K562 (cell line): ENCODE results near the gene MARK3. TPM values are rescaled to one million over a fixed set of nuclear protein-coding genes. Genes with fewer than 3 reads are reported as not detected.

Experiments used
- ATAC-seq: fragments of 200-7000 bp; cut with Tn5 transposase; 3 replicates; pipeline ENCODE4 v1.9.1; 2020; ENCODE audit warnings: moderate library complexity
- BruUV-seq: library from RNA; stranded (reverse); fragments of 400-500 nt; replicated peaks from 2 replicates; lab custom pipeline; 2021; lab: Mats Ljungman, UMichigan
- CTCF ChIA-PET: fragments of 300-600 bp; formaldehyde crosslinking; extraction: SDS; loops from one replicate; lab custom pipeline; 2021; ENCODE audit warnings: low intra/inter-chr PET ratio; lab: Yijun Ruan, JAX
- POLR2A ChIA-PET: fragments of 300-600, 350-650 bp; sonication (Branson Sonifier 250); formaldehyde crosslinking; extraction: SDS; loops from one replicate; lab custom pipeline; 2021; ENCODE audit warnings: antibody characterized with exemption, inconsistent platforms; lab: Yijun Ruan, JAX
- DNase-seq, 4 experiments: peaks; one replicate each; pipeline versions ENCODE4 v3.0.0 to v3.0.0-alpha.2; 2011 to 2018; ENCODE audit warnings: low spot score in 3 of 4, mixed read lengths in 3 of 4; ENCODE audit errors: extremely low read depth in 1 of 4
- FAIRE-seq: peaks from 2 replicates; lab custom pipeline; 2011; peaks lifted over from hg19 to GRCh38; lab: Jason Lieb, UNC
- H2AFZ ChIP-seq: 2 replicates; pipeline ENCODE4 v1.6.0; 2011; ENCODE audit warnings: low read depth, low read length, control low read depth, inconsistent platforms
- H3K27ac ChIP-seq: fragments of 200-600 bp; 3 replicates; pipeline ENCODE4 v1.8.0; 2011; ENCODE audit warnings: low read depth, mild to moderate bottlenecking, control low read depth, inconsistent platforms, low read length, moderate library complexity, mixed read lengths; ENCODE audit errors: extremely low read depth
- H3K27me3 ChIP-seq, 2 experiments: fragments of 300-600 bp in 1 of 2; 2 replicates in 1 of 2; 3 replicates in 1 of 2; pipeline versions ENCODE4 v1.6.0 to v1.8.0; 2011; ENCODE audit warnings: inconsistent platforms in 2 of 2, low read length in 2 of 2, mild to moderate bottlenecking in 1 of 2, mixed read lengths in 1 of 2, moderate library complexity in 1 of 2; ENCODE audit not compliant: control insufficient read depth in 2 of 2, insufficient read depth in 2 of 2
- H3K36me3 ChIP-seq: fragments of 300-600 bp; 3 replicates; pipeline ENCODE4 v1.8.0; 2011; ENCODE audit warnings: mild to moderate bottlenecking, low read length, inconsistent platforms; ENCODE audit not compliant: control insufficient read depth, insufficient read depth
- H3K4me1 ChIP-seq, 2 experiments: fragments of 200-600 bp in 1 of 2; replicated peaks in 1 of 2; 2 replicates in 1 of 2; 3 replicates in 1 of 2; pipeline versions ENCODE4 v1.5.1 to v1.8.0; 2011; ENCODE audit warnings: inconsistent platforms in 2 of 2, low read length in 2 of 2, mild to moderate bottlenecking in 1 of 2, mixed read lengths in 1 of 2, moderate library complexity in 1 of 2; ENCODE audit not compliant: control insufficient read depth in 2 of 2, insufficient read depth in 2 of 2
- H3K4me2 ChIP-seq: 2 replicates; pipeline ENCODE4 v1.6.1; 2011; ENCODE audit warnings: low read length, control low read depth, inconsistent platforms, mixed read lengths; ENCODE audit not compliant: insufficient read depth
- H3K4me3 ChIP-seq: fragments of 200-600 bp; sonication (generic), shearing (Covaris generic); 2 replicates; pipeline ENCODE4 v1.5.1; 2016; ENCODE audit warnings: control low read depth, inconsistent platforms
- H3K79me2 ChIP-seq: fragments of 200-600 bp; 3 replicates; pipeline ENCODE4 v1.8.0; 2011; ENCODE audit warnings: low read length, inconsistent platforms; ENCODE audit not compliant: control insufficient read depth, insufficient read depth
- H3K9ac ChIP-seq, 2 experiments: 2 replicates each; pipeline versions ENCODE4 v1.6.0 to v1.6.1; 2011; ENCODE audit warnings: low read depth in 2 of 2, low read length in 2 of 2, control low read depth in 1 of 2, inconsistent platforms in 1 of 2, mild to moderate bottlenecking in 1 of 2, mixed read lengths in 1 of 2; ENCODE audit not compliant: insufficient read depth in 1 of 2
- H3K9me1 ChIP-seq: one replicate; pipeline ENCODE4 v1.6.0; 2011; ENCODE audit warnings: inconsistent platforms, mild to moderate bottlenecking, low read length, moderate library complexity; ENCODE audit not compliant: control insufficient read depth, insufficient read depth
- H3K9me3 ChIP-seq: replicated peaks from 2 replicates; pipeline ENCODE4 v1.5.1; 2011; ENCODE audit warnings: low read depth, low read length, inconsistent platforms; ENCODE audit not compliant: control insufficient read depth, insufficient read depth
- H4K20me1 ChIP-seq: replicated peaks from 2 replicates; pipeline ENCODE4 v1.6.1; 2011; ENCODE audit warnings: low read length, inconsistent platforms, mixed read lengths; ENCODE audit not compliant: control insufficient read depth, insufficient read depth
- ASH1L ChIP-seq: fragments of 450-650 bp; IDR thresholded peaks from 2 replicates; pipeline ENCODE4 v1.6.1; 2018; ENCODE audit warnings: borderline replicate concordance, mild to moderate bottlenecking, low read depth; ENCODE audit not compliant: partially characterized antibody
- C11orf30 ChIP-seq: fragments of 450-650 bp; IDR thresholded peaks from 2 replicates; pipeline ENCODE4 v1.6.1; 2016; ENCODE audit warnings: low read depth, mild to moderate bottlenecking
- MLLT1 ChIP-seq, 2 experiments: fragments of 450-650 bp; IDR thresholded peaks; 2 replicates each; pipeline ENCODE4 v1.6.1; 2016
- TFAM ChIP-seq: fragments of 250-450 bp; sonication (Bioruptor Pico); conservative IDR thresholded peaks from 2 replicates; pipeline ENCODE4 v1.5.0; 2021; ENCODE audit warnings: mild to moderate bottlenecking, moderate library complexity
- ZNF124 ChIP-seq: sonication (generic); formaldehyde crosslinking; IDR thresholded peaks from 2 replicates; pipeline ENCODE4 v1.8.1; 2022; ENCODE audit warnings: missing genetic modification reagents
- ZNF232 ChIP-seq: sonication (generic); formaldehyde crosslinking; IDR thresholded peaks from 2 replicates; pipeline ENCODE4 v1.8.0; 2022; ENCODE audit warnings: mild to moderate bottlenecking, missing genetic modification reagents
- ZNF449 ChIP-seq: fragments of 250-450 bp; sonication (Bioruptor Pico); IDR thresholded peaks from 2 replicates; pipeline ENCODE4 v1.8.0; 2022; ENCODE audit warnings: moderate library complexity, mild to moderate bottlenecking, inconsistent platforms
- ZNF740 ChIP-seq, 3 experiments: fragments of 200-800 bp in 1 of 3; sonication (Bioruptor generic) in 1 of 3; sonication (generic) in 1 of 3; formaldehyde crosslinking in 1 of 3; IDR thresholded peaks; 2 replicates each; pipeline versions ENCODE4 v1.6.1 to v1.8.0; 2016 to 2022; ENCODE audit warnings: mild to moderate bottlenecking in 2 of 3, missing compliant biosample characterization in 2 of 3, missing genetic modification characterization in 2 of 3, missing genetic modification reagents in 1 of 3
- ZNF77 ChIP-seq: fragments of 250-450 bp; sonication (Bioruptor Pico); IDR thresholded peaks from 2 replicates; pipeline ENCODE4 v1.5.0; 2020
- WGBS: fragments of 100-300 bp; shearing (Covaris generic); methylation state at CpG from one replicate; pipeline ENCODE4 v1.1.6; 2016; ENCODE audit warnings: low coverage, mixed read lengths; ENCODE audit not compliant: insufficient coverage; ENCODE audit errors: missing lambda C conversion rate; 5-methylcytosine and 5-hydroxymethylcytosine counted together
- in situ Hi-C: fragments of 300-500 bp; cut with MboI; formaldehyde crosslinking; loops from 4 replicates; pipeline ENCODE4 v1.15.0; 2018; ENCODE audit warnings: inconsistent platforms, mixed read lengths
- intact Hi-C: fragments of 100-400 bp; cut with micrococcal nuclease; formaldehyde crosslinking; loops from 2 replicates; pipeline ENCODE4 v1.14.2; 2022
- polyA plus RNA-seq, 8 experiments: library from polyadenylated mRNA; depleted of rRNA in 4 of 8; stranded (reverse) in 5 of 8; unstranded in 3 of 8; fragments of >200 nt; fragmentation: Nextera tagmentation in 2 of 8; fragmentation: Illumina TruSeq in 1 of 8; extraction: Ambion mirVana in 2 of 8; extraction: Trizol in 1 of 8; gene quantifications; 2 replicates each; pipeline versions ENCODE4 v1.2.1 to v1.2.3, GENCODE V29; 2011 to 2014; ENCODE audit warnings: inconsistent platforms in 1 of 8, missing spikeins in 1 of 8
- total RNA-seq, 7 experiments: library from RNA; depleted of rRNA in 6 of 7; stranded (reverse); fragments of >200 nt in 6 of 7; fragmentation: Illumina TruSeq in 2 of 7; extraction: Trizol in 2 of 7; gene quantifications; 2 replicates each; pipeline versions ENCODE4 v1.2.1 to v1.2.3, GENCODE V29; 2011 to 2021; ENCODE audit warnings: low replicate concordance in 1 of 7

Gene MARK3
- total and polyA plus RNA-seq, 9 of the 15 experiments (the other 6 are each of a cell fraction or from before 2014, with no cell fraction given) = 10.1 to 68.7 (median 56.3) TPM

GRCh38 chr14:103550451-103551337, 165.5 kb downstream of the MARK3 start:
- no TSS peak for BruUV-seq
- 45% methylated on average over 9 of the region's 22 CpGs for WGBS
- DNase-seq (no peak), ATAC-seq (no peak), FAIRE-seq (no peak)
- peak overlapping the region in 1 of 2 experiments; percentile 52; a peak in 1 of 4 replicates for H3K9ac ChIP-seq
- no peaks in the 10 kb centered on the region for H3K9me3 ChIP-seq
- CTCF ChIA-PET = no interaction called here
- H3K4me3 ChIP-seq = no peak overlapping the region
- no peaks in the 10 kb centered on the region for H3K27me3 ChIP-seq
- TF ChIP-seq ZNF232 (CRISPR knock-in tag) (no peak), ZNF124 (CRISPR knock-in tag) (no peak), TFAM (CRISPR knock-in tag) (no peak), ZNF77 (no peak), ZNF740 (CRISPR knock-in tag; IDR thresholded peaks at IDR 0.05) (no peak), ZNF740 (tag; IDR thresholded peaks at IDR 0.05) (no peak), MLLT1 (IDR thresholded peaks at IDR 0.05) (no peak), ASH1L (no peak), C11orf30 (no peak), ZNF449 (CRISPR knock-in tag) (no peak)
- no peaks in the 10 kb centered on the region for H3K36me3 ChIP-seq
- no peak overlapping the region for H3K4me2 ChIP-seq
- in situ Hi-C loops (no loop called here), intact Hi-C loops (no loop called here)
- no peak overlapping the region for H2AFZ ChIP-seq
- H3K4me1 ChIP-seq = peaks cover 2 to 63% of the 10 kb centered on the region in 2 experiments; a peak in 4 of 5 replicates
- no peak overlapping the region for H3K27ac ChIP-seq
- H3K9me1 ChIP-seq = no peaks in the 10 kb centered on the region
- peaks cover 7% of the 10 kb centered on the region for H4K20me1 ChIP-seq
- no peaks in the 10 kb centered on the region for H3K79me2 ChIP-seq
- POLR2A ChIA-PET = interaction anchor here (0.5 to 1.2 kb wide), 3 partner anchors 12 to 281 kb away, joined by 3 read pairs; no protein-coding TSS in a partner anchor
